K562 (cell line): ENCODE results near the gene CPEB1. TPM values are rescaled to one million over a fixed set of nuclear protein-coding genes. Genes with fewer than 3 reads are reported as not detected.

Experiments used
- ATAC-seq: fragments of 200-7000 bp; cut with Tn5 transposase; 3 replicates; pipeline ENCODE4 v1.9.1; 2020; ENCODE audit warnings: moderate library complexity
- BruUV-seq: library from RNA; stranded (reverse); fragments of 400-500 nt; replicated peaks from 2 replicates; lab custom pipeline; 2021; lab: Mats Ljungman, UMichigan
- CTCF ChIA-PET: fragments of 300-600 bp; formaldehyde crosslinking; extraction: SDS; loops from one replicate; lab custom pipeline; 2021; ENCODE audit warnings: low intra/inter-chr PET ratio; lab: Yijun Ruan, JAX
- POLR2A ChIA-PET: fragments of 300-600, 350-650 bp; sonication (Branson Sonifier 250); formaldehyde crosslinking; extraction: SDS; loops from one replicate; lab custom pipeline; 2021; ENCODE audit warnings: antibody characterized with exemption, inconsistent platforms; lab: Yijun Ruan, JAX
- DNase-seq, 4 experiments: peaks; one replicate each; pipeline versions ENCODE4 v3.0.0 to v3.0.0-alpha.2; 2011 to 2018; ENCODE audit warnings: low spot score in 3 of 4, mixed read lengths in 3 of 4; ENCODE audit errors: extremely low read depth in 1 of 4
- FAIRE-seq: peaks from 2 replicates; lab custom pipeline; 2011; peaks lifted over from hg19 to GRCh38; lab: Jason Lieb, UNC
- H2AFZ ChIP-seq: 2 replicates; pipeline ENCODE4 v1.6.0; 2011; ENCODE audit warnings: low read depth, low read length, control low read depth, inconsistent platforms
- H3K27ac ChIP-seq: fragments of 200-600 bp; 3 replicates; pipeline ENCODE4 v1.8.0; 2011; ENCODE audit warnings: low read depth, mild to moderate bottlenecking, control low read depth, inconsistent platforms, low read length, moderate library complexity, mixed read lengths; ENCODE audit errors: extremely low read depth
- H3K27me3 ChIP-seq, 2 experiments: fragments of 300-600 bp in 1 of 2; 2 replicates in 1 of 2; 3 replicates in 1 of 2; pipeline versions ENCODE4 v1.6.0 to v1.8.0; 2011; ENCODE audit warnings: inconsistent platforms in 2 of 2, low read length in 2 of 2, mild to moderate bottlenecking in 1 of 2, mixed read lengths in 1 of 2, moderate library complexity in 1 of 2; ENCODE audit not compliant: control insufficient read depth in 2 of 2, insufficient read depth in 2 of 2
- H3K36me3 ChIP-seq: fragments of 300-600 bp; 3 replicates; pipeline ENCODE4 v1.8.0; 2011; ENCODE audit warnings: mild to moderate bottlenecking, low read length, inconsistent platforms; ENCODE audit not compliant: control insufficient read depth, insufficient read depth
- H3K4me1 ChIP-seq, 2 experiments: fragments of 200-600 bp in 1 of 2; replicated peaks in 1 of 2; 2 replicates in 1 of 2; 3 replicates in 1 of 2; pipeline versions ENCODE4 v1.5.1 to v1.8.0; 2011; ENCODE audit warnings: inconsistent platforms in 2 of 2, low read length in 2 of 2, mild to moderate bottlenecking in 1 of 2, mixed read lengths in 1 of 2, moderate library complexity in 1 of 2; ENCODE audit not compliant: control insufficient read depth in 2 of 2, insufficient read depth in 2 of 2
- H3K4me2 ChIP-seq: 2 replicates; pipeline ENCODE4 v1.6.1; 2011; ENCODE audit warnings: low read length, control low read depth, inconsistent platforms, mixed read lengths; ENCODE audit not compliant: insufficient read depth
- H3K4me3 ChIP-seq: fragments of 200-600 bp; sonication (generic), shearing (Covaris generic); 2 replicates; pipeline ENCODE4 v1.5.1; 2016; ENCODE audit warnings: control low read depth, inconsistent platforms
- H3K79me2 ChIP-seq: fragments of 200-600 bp; 3 replicates; pipeline ENCODE4 v1.8.0; 2011; ENCODE audit warnings: low read length, inconsistent platforms; ENCODE audit not compliant: control insufficient read depth, insufficient read depth
- H3K9ac ChIP-seq, 2 experiments: 2 replicates each; pipeline versions ENCODE4 v1.6.0 to v1.6.1; 2011; ENCODE audit warnings: low read depth in 2 of 2, low read length in 2 of 2, control low read depth in 1 of 2, inconsistent platforms in 1 of 2, mild to moderate bottlenecking in 1 of 2, mixed read lengths in 1 of 2; ENCODE audit not compliant: insufficient read depth in 1 of 2
- H3K9me1 ChIP-seq: one replicate; pipeline ENCODE4 v1.6.0; 2011; ENCODE audit warnings: inconsistent platforms, mild to moderate bottlenecking, low read length, moderate library complexity; ENCODE audit not compliant: control insufficient read depth, insufficient read depth
- H3K9me3 ChIP-seq: replicated peaks from 2 replicates; pipeline ENCODE4 v1.5.1; 2011; ENCODE audit warnings: low read depth, low read length, inconsistent platforms; ENCODE audit not compliant: control insufficient read depth, insufficient read depth
- H4K20me1 ChIP-seq: replicated peaks from 2 replicates; pipeline ENCODE4 v1.6.1; 2011; ENCODE audit warnings: low read length, inconsistent platforms, mixed read lengths; ENCODE audit not compliant: control insufficient read depth, insufficient read depth
- BCL6 ChIP-seq: fragments of 250-450 bp; sonication (Bioruptor Pico); IDR thresholded peaks from 2 replicates; pipeline ENCODE4 v1.4.0; 2020
- BRF1 ChIP-seq: IDR thresholded peaks from 3 replicates; pipeline ENCODE4 v1.6.1; 2011; ENCODE audit warnings: borderline replicate concordance, mild to moderate bottlenecking; ENCODE audit not compliant: insufficient read length; ENCODE audit errors: extremely low read depth
- CBX8 ChIP-seq: fragments of 200-600 bp; sonication (generic); IDR thresholded peaks from 2 replicates; pipeline ENCODE4 v1.6.1; 2012; ENCODE audit warnings: borderline replicate concordance, mixed run types, low read depth, mild to moderate bottlenecking, moderate library complexity, mixed read lengths, low read length, control low read depth, inconsistent platforms; ENCODE audit not compliant: poor library complexity, severe bottlenecking; ENCODE audit errors: extremely low read depth
- PURB ChIP-seq: sonication (generic); formaldehyde crosslinking; IDR thresholded peaks from 2 replicates; pipeline ENCODE4 v1.9.0; 2021; ENCODE audit warnings: low read depth, mild to moderate bottlenecking, missing genetic modification reagents
- SMAD3 ChIP-seq: fragments of 450-650 bp; formaldehyde crosslinking; conservative IDR thresholded peaks from 2 replicates; pipeline ENCODE4 v1.4.0; 2020; ENCODE audit warnings: mild to moderate bottlenecking
- ZNF140 ChIP-seq: fragments of 250-450 bp; sonication (Bioruptor Pico); IDR thresholded peaks from 2 replicates; pipeline ENCODE4 v1.8.0; 2021; ENCODE audit warnings: moderate library complexity, mild to moderate bottlenecking, inconsistent platforms
- WGBS: fragments of 100-300 bp; shearing (Covaris generic); methylation state at CpG from one replicate; pipeline ENCODE4 v1.1.6; 2016; ENCODE audit warnings: low coverage, mixed read lengths; ENCODE audit not compliant: insufficient coverage; ENCODE audit errors: missing lambda C conversion rate; 5-methylcytosine and 5-hydroxymethylcytosine counted together
- in situ Hi-C: fragments of 300-500 bp; cut with MboI; formaldehyde crosslinking; loops from 4 replicates; pipeline ENCODE4 v1.15.0; 2018; ENCODE audit warnings: inconsistent platforms, mixed read lengths
- intact Hi-C: fragments of 100-400 bp; cut with micrococcal nuclease; formaldehyde crosslinking; loops from 2 replicates; pipeline ENCODE4 v1.14.2; 2022
- polyA plus RNA-seq, 8 experiments: library from polyadenylated mRNA; depleted of rRNA in 4 of 8; stranded (reverse) in 5 of 8; unstranded in 3 of 8; fragments of >200 nt; fragmentation: Nextera tagmentation in 2 of 8; fragmentation: Illumina TruSeq in 1 of 8; extraction: Ambion mirVana in 2 of 8; extraction: Trizol in 1 of 8; gene quantifications; 2 replicates each; pipeline versions ENCODE4 v1.2.1 to v1.2.3, GENCODE V29; 2011 to 2014; ENCODE audit warnings: inconsistent platforms in 1 of 8, missing spikeins in 1 of 8
- total RNA-seq, 7 experiments: library from RNA; depleted of rRNA in 6 of 7; stranded (reverse); fragments of >200 nt in 6 of 7; fragmentation: Illumina TruSeq in 2 of 7; extraction: Trizol in 2 of 7; gene quantifications; 2 replicates each; pipeline versions ENCODE4 v1.2.1 to v1.2.3, GENCODE V29; 2011 to 2021; ENCODE audit warnings: low replicate concordance in 1 of 7
- TF ChIP-seq, protein P1 (sequence below): sonication (generic); formaldehyde crosslinking; IDR thresholded peaks from 2 replicates; pipeline ENCODE4 v1.8.0; 2022; ENCODE audit warnings: mild to moderate bottlenecking, missing genetic modification reagents
- TF ChIP-seq, protein P2 (sequence below), 2 experiments: fragments of 450-650 bp; conservative IDR thresholded peaks; 2 replicates each; pipeline ENCODE4 v1.6.1; 2017; ENCODE audit warnings: mild to moderate bottlenecking in 2 of 2, moderate library complexity in 2 of 2
- TF ChIP-seq, protein P3 (sequence below), 2 experiments: fragments of 150-350 bp in 1 of 2; IDR thresholded peaks; 2 replicates each; pipeline ENCODE4 v1.6.1; 2012 to 2016; ENCODE audit warnings: low read depth in 2 of 2, low read length in 2 of 2, mild to moderate bottlenecking in 1 of 2, moderate library complexity in 1 of 2
- TF ChIP-seq, protein P4 (sequence below), 2 experiments: fragments of 450-650 bp; IDR thresholded peaks; 2 replicates each; pipeline ENCODE4 v1.6.1; 2016
- TF ChIP-seq, protein P5 (sequence below): fragments of 250-450 bp; sonication (Bioruptor Pico); IDR thresholded peaks from 2 replicates; pipeline ENCODE4 v1.9.0; 2021; ENCODE audit warnings: mild to moderate bottlenecking
- TF ChIP-seq, protein P6 (sequence below): fragments of 450-650 bp; conservative IDR thresholded peaks from 2 replicates; pipeline ENCODE4 v1.6.1; 2016; ENCODE audit warnings: missing genetic modification characterization, low read depth, mild to moderate bottlenecking, control low read depth, missing compliant biosample characterization

The CPEB1 gene
- total and polyA plus RNA-seq, 9 of the 15 experiments (the other 6 are each of a cell fraction or from before 2014, with no cell fraction given), result 2.2 to 13.4 (median 9.7) TPM

DNA sequence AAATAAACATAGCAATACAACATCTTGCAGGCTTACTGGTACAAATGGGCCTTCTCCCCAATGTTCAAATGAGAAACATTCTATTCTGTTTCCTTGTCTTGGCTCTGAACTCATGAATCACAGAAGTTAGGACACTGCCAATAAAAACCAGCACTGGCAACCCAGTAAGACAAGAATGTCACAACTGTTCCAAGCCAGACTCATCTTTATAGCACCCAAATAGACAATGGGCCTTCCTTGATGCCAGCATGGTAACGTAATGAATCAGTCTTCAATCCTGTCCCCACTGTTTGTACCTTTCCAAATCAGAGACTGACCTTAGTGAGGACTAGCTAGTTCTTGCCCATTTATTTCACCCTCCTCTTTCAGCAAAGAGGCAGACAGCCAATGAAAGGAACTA lies 92.8 kb downstream of the CPEB1 start:
- Histone ChIP-seq H3K9ac (no peak overlapping the region), H3K9me1 (no peaks in the 10 kb centered on the region), H3K36me3 (peaks cover 84% of the 10 kb centered on the region), H3K4me1 (peaks cover 4 to 6% of the 10 kb centered on the region in 2 experiments; a peak in 4 of 5 replicates), H3K27ac (no peak overlapping the region), H2AFZ (no peak overlapping the region), H3K79me2 (no peaks in the 10 kb centered on the region), H3K27me3 (no peaks in the 10 kb centered on the region), H4K20me1 (no peaks in the 10 kb centered on the region; the same call in 1 of the 2 replicates), H3K4me3 (no peak overlapping the region), H3K4me2 (no peak overlapping the region), H3K9me3 (no peaks in the 10 kb centered on the region)
- ChIA-PET POLR2A (interaction anchor here (12.0 kb wide), 1 partner anchor 14 kb away, joined by 95 read pairs; the partner anchor contains the start of gene RPS17), CTCF (no interaction called here)
- DNase-seq, result no peak
- intact Hi-C loops, result no loop called here
- no peak for FAIRE-seq
- ATAC-seq, result no peak
- BruUV-seq, result no TSS peak
- 88% methylated on average over 1 of the region's 1 CpG for WGBS
- in situ Hi-C loops, result no loop called here
- TF ChIP-seq, protein P1, sequence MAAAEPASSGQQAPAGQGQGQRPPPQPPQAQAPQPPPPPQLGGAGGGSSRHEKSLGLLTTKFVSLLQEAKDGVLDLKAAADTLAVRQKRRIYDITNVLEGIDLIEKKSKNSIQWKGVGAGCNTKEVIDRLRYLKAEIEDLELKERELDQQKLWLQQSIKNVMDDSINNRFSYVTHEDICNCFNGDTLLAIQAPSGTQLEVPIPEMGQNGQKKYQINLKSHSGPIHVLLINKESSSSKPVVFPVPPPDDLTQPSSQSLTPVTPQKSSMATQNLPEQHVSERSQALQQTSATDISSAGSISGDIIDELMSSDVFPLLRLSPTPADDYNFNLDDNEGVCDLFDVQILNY (CRISPR knock-in tag), result no peak
- TF ChIP-seq, protein P2, sequence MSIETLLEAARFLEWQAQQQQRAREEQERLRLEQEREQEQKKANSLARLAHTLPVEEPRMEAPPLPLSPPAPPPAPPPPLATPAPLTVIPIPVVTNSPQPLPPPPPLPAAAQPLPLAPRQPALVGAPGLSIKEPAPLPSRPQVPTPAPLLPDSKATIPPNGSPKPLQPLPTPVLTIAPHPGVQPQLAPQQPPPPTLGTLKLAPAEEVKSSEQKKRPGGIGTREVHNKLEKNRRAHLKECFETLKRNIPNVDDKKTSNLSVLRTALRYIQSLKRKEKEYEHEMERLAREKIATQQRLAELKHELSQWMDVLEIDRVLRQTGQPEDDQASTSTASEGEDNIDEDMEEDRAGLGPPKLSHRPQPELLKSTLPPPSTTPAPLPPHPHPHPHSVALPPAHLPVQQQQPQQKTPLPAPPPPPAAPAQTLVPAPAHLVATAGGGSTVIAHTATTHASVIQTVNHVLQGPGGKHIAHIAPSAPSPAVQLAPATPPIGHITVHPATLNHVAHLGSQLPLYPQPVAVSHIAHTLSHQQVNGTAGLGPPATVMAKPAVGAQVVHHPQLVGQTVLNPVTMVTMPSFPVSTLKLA (conservative IDR thresholded peaks at IDR 0.05), result no peak
- TF ChIP-seq SMAD3 (CRISPR knock-in tag), result no peak
- TF ChIP-seq ZNF140 (CRISPR knock-in tag), result no peak
- TF ChIP-seq, protein P3, sequence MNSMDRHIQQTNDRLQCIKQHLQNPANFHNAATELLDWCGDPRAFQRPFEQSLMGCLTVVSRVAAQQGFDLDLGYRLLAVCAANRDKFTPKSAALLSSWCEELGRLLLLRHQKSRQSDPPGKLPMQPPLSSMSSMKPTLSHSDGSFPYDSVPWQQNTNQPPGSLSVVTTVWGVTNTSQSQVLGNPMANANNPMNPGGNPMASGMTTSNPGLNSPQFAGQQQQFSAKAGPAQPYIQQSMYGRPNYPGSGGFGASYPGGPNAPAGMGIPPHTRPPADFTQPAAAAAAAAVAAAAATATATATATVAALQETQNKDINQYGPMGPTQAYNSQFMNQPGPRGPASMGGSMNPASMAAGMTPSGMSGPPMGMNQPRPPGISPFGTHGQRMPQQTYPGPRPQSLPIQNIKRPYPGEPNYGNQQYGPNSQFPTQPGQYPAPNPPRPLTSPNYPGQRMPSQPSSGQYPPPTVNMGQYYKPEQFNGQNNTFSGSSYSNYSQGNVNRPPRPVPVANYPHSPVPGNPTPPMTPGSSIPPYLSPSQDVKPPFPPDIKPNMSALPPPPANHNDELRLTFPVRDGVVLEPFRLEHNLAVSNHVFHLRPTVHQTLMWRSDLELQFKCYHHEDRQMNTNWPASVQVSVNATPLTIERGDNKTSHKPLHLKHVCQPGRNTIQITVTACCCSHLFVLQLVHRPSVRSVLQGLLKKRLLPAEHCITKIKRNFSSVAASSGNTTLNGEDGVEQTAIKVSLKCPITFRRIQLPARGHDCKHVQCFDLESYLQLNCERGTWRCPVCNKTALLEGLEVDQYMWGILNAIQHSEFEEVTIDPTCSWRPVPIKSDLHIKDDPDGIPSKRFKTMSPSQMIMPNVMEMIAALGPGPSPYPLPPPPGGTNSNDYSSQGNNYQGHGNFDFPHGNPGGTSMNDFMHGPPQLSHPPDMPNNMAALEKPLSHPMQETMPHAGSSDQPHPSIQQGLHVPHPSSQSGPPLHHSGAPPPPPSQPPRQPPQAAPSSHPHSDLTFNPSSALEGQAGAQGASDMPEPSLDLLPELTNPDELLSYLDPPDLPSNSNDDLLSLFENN (IDR thresholded peaks at IDR 0.05; ENCODE audit: low read depth in 2 of 2, low read length in 2 of 2), result no peak
- no peak for TF ChIP-seq CBX8
- TF ChIP-seq, protein P4, sequence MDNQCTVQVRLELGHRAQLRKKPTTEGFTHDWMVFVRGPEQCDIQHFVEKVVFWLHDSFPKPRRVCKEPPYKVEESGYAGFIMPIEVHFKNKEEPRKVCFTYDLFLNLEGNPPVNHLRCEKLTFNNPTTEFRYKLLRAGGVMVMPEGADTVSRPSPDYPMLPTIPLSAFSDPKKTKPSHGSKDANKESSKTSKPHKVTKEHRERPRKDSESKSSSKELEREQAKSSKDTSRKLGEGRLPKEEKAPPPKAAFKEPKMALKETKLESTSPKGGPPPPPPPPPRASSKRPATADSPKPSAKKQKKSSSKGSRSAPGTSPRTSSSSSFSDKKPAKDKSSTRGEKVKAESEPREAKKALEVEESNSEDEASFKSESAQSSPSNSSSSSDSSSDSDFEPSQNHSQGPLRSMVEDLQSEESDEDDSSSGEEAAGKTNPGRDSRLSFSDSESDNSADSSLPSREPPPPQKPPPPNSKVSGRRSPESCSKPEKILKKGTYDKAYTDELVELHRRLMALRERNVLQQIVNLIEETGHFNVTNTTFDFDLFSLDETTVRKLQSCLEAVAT (IDR thresholded peaks at IDR 0.05), result no peak
- TF ChIP-seq BCL6 (CRISPR knock-in tag), result no peak
- TF ChIP-seq, protein P5, sequence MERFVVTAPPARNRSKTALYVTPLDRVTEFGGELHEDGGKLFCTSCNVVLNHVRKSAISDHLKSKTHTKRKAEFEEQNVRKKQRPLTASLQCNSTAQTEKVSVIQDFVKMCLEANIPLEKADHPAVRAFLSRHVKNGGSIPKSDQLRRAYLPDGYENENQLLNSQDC (CRISPR knock-in tag), result no peak
- TF ChIP-seq, protein P6, sequence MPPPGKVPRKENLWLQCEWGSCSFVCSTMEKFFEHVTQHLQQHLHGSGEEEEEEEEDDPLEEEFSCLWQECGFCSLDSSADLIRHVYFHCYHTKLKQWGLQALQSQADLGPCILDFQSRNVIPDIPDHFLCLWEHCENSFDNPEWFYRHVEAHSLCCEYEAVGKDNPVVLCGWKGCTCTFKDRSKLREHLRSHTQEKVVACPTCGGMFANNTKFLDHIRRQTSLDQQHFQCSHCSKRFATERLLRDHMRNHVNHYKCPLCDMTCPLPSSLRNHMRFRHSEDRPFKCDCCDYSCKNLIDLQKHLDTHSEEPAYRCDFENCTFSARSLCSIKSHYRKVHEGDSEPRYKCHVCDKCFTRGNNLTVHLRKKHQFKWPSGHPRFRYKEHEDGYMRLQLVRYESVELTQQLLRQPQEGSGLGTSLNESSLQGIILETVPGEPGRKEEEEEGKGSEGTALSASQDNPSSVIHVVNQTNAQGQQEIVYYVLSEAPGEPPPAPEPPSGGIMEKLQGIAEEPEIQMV (tag), result no peak
- no peak for TF ChIP-seq PURB (CRISPR knock-in tag)
- no peak for TF ChIP-seq BRF1
